Activated naive CD4-positive, alpha-beta T cell treated with anti-CD3 and anti-CD28 coated beads, Interleukin-2, amount 50 U/mL, for 16 hours (primary cell): Measurements from ENCODE around the gene CLOCK.

Source experiments
- DNase-seq: peaks from one replicate; pipeline ENCODE4 v3.0.0-alpha.2; 2020

CLOCK gene

GRCh38 chr4:55538531-55538930 lies 8.2 kb downstream of the CLOCK start:
- no peak for DNase-seq

DNA sequence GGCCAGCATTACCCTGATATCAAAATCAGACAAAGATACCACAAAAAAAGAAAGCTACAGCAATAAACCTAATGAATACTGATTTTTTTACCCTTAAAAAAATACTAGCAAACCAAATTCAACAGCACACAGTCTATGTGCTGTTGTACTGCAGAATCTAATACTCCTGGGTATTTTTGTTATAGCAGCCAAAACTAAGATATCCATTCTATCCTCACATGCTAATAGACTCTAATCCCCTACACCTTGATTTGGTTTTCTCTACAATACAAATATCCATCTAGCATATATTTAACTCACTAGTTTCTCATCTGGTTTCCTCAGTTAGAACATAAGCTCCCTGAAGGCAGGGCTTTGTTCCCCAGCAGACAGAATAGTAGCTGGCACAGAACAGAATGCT lies 12.4 kb downstream of the CLOCK start:
- no peak for DNase-seq

DNA sequence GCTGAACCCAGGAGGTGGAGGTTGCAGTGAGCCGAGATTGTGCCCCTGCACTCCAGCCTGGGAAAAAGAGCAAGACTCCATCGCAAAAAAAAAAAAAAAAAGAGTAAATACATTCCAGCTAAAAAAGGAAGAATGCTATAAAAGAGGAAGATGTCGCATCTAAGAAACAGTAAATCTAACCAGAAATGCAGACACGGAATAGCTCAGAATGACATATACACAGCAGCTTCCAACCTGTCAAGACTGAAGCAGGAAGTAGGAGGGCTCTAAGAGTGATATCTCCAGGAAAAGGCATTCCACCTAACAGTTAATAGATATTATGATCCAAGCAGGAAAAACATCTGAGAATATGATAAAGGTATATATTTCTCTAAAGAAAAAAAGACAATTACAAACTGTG lies 16.0 kb downstream of the CLOCK start:
- no peak for DNase-seq

DNA sequence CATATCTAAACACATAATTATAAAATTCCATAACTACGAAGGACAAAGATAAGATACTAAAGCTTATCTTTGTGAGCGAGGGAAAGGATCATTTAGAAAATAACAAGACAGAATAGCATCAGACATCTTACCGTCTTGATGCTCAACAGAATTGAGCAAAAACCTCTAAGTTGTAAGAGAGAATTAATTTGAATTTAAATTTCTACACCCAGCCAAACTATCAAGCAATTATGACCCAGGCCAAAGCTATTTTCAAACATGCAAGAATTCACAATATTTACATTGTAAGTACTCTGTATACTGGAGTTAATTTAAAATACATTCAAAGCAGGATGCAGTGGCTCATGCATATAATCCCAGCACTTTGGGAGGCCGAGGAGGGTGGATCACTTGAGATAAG lies 16.5 kb downstream of the CLOCK start:
- no peak for DNase-seq

DNA sequence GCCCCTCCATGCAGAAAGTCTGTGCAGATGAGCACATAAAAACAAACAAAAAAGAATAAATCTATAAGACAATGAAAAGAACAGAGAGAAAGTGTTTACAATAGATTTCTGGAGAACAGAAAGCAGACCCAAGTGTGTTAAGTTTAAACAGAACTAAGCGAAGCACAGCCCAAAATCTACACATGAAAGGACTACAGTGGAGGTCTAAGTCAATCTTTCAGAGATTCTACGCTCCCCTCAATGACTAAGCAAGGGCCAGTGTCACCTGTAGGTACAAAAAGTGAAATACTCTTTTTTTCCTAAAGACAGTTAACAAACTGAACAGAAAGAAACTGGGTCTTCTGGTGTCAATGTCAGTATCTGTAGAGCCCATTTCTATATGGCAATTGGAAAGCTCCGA lies 18.2 kb downstream of the CLOCK start:
- no peak for DNase-seq

- no peak for DNase-seq
These were observed 21.7 kb downstream of the CLOCK start for GRCh38 chr4:55524844-55525571.

- no peak for DNase-seq
These were observed 28.3 kb downstream of the CLOCK start for GRCh38 chr4:55518442-55518841.

GRCh38 chr4:55517526-55518229 lies 29.0 kb downstream of the CLOCK start:
- DNase-seq = no peak

- DNase-seq = no peak
These were observed 33.7 kb downstream of the CLOCK start for GRCh38 chr4:55512922-55513571.

- no peak for DNase-seq
These were observed 34.6 kb downstream of the CLOCK start for GRCh38 chr4:55512077-55512476.

DNA sequence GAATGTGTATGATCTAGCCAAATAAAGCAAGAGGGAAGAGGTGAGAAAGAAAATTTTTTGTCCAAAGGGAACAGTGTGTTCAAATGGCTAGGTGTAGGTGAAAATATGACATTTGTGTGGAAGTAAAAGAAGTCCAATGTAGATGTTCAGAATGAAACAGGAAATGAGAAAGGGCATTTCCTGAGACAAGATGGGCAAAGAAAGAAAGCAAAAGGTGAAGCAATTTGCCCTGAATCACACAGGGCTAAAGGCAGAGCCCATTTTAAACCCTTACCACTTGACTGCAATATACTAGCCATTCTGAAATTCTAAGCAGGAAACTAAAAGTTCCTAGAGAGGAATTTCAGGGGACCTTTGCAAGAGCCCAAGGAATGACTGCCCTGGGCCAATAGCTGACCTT lies 36.0 kb downstream of the CLOCK start:
- no peak for DNase-seq

GRCh38 chr4:55509266-55509665 lies 37.4 kb downstream of the CLOCK start:
- DNase-seq = no peak

GRCh38 chr4:55507612-55508011 lies 39.1 kb downstream of the CLOCK start:
- DNase-seq = no peak

GRCh38 chr4:55503169-55503568 lies 43.5 kb downstream of the CLOCK start:
- no peak for DNase-seq

- DNase-seq = no peak
These were observed 46.6 kb downstream of the CLOCK start for GRCh38 chr4:55500072-55500471.

DNA sequence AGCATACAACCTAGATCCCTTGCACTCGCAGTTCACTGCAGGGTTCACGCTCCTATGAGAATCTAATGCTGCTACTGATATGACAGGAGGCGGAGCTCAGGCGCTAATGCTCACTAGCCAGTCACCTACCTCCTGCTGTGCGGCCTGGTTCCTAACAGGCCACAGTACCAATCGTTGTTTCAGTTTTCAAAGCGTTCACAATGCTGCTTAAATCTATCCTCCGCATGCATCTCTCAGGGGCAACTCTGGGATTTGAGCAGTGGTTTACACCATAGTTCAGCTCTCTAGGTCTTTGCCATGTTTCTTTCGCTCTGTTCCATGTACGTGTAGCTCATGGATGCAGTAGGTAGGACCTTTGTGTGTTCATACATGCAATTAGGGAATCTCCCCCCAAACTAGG lies 47.2 kb downstream of the CLOCK start:
- no peak for DNase-seq

GRCh38 chr4:55498051-55498450 lies 48.7 kb downstream of the CLOCK start:
- no peak for DNase-seq

DNA sequence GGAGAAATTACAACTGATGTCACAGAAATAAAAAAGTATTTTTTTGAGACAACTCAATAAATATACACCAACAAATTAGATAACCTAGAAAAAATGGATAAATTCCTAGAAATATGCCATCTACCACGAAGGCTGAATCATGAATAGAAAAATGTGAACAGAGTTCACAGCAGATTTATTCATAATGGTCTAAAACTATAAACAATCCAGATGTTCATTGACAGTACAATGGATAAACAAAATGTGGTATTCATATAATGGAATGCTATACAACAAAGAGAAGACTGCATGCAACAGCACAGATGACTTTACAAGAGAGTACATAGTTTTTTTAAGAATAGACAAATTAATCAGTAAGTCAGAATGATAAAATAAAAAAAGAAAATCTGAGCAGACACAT lies 55.2 kb downstream of the CLOCK start:
- DNase-seq = no peak

DNA sequence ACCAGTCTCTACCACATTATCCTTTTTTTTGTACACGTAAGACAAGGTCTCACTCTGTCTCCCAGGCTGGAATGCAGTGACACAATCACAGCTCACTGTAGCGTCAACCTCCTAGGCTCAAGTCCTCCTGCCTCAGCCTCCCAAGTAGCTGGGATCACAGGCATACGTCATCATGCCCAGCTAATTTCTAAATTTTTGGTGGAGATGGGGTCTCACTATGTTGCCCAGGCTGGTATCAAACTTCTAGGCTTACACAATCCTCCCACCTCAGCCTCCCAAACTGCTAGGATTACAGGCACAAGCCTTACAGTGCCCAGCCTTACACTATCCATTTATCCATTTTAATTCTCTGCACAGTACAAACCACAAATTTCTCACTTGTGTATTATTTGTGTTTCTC lies 58.0 kb downstream of the CLOCK start:
- no peak for DNase-seq

DNA sequence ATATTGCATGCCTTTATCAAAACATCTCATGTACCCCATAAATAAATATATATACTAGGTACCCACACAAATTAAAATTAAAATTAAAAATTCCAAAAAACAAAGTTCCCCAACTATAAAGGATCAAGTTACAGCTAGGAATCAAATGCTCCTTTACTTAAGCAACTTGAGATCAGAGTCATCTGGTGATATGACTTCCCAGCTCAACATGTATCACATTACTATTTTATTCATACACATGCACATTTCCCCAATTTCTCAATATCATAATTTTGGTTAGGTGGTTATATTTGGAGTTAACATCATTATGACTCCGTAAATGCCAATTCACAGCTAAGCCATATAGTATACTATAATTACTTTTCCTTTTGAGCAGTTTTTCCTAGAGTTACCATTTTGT lies 60.9 kb downstream of the CLOCK start:
- DNase-seq = no peak

GRCh38 chr4:55483315-55483714 lies 63.4 kb downstream of the CLOCK start:
- DNase-seq = no peak

GRCh38 chr4:55475394-55476243 lies 71.1 kb downstream of the CLOCK start:
- DNase-seq = no peak

GRCh38 chr4:55469979-55470378 lies 76.7 kb downstream of the CLOCK start:
- no peak for DNase-seq
